GM23338 (cell line): Measurements from ENCODE around the gene NEU3. TPM values are rescaled to one million over a fixed set of nuclear protein-coding genes. Genes with fewer than 3 reads are reported as not detected.

Source experiments
- ATAC-seq: fragments of 200-7000 bp; cut with Tn5 transposase; 3 replicates; pipeline ENCODE4 v1.9.1; 2020
- DNase-seq: peaks from one replicate; pipeline ENCODE4 v3.0.0-alpha.2; 2015; ENCODE audit warnings: low spot score
- H2AFZ ChIP-seq: fragments of 200-600 bp; sonication (generic); 2 replicates; pipeline ENCODE4 v1.8.0; 2016; ENCODE audit warnings: antibody characterized with exemption, mild to moderate bottlenecking, moderate library complexity
- H3F3A ChIP-seq: fragments of 200-600 bp; sonication (generic); replicated peaks from 2 replicates; pipeline ENCODE4 v1.8.0; 2017; ENCODE audit warnings: antibody characterized with exemption, mixed run types, low read depth
- H3K27ac ChIP-seq: fragments of 200-600 bp; sonication (generic); 2 replicates; pipeline ENCODE4 v1.6.1; 2016; ENCODE audit warnings: low read depth
- H3K27me3 ChIP-seq: fragments of 200-600 bp; sonication (generic); 2 replicates; pipeline ENCODE4 v1.8.0; 2016; ENCODE audit warnings: mild to moderate bottlenecking, mixed run types, moderate library complexity; ENCODE audit not compliant: insufficient read depth
- H3K36me3 ChIP-seq: fragments of 200-600 bp; sonication (generic); 2 replicates; pipeline ENCODE4 v1.8.0; 2016; ENCODE audit warnings: mild to moderate bottlenecking; ENCODE audit not compliant: insufficient read depth
- H3K4me1 ChIP-seq: fragments of 200-600 bp; sonication (generic); 2 replicates; pipeline ENCODE4 v1.8.0; 2016; ENCODE audit warnings: mild to moderate bottlenecking, moderate library complexity; ENCODE audit not compliant: insufficient read depth
- H3K4me2 ChIP-seq: fragments of 200-600 bp; sonication (generic); 2 replicates; pipeline ENCODE4 v1.7.1; 2017; ENCODE audit warnings: mixed run types
- H3K4me3 ChIP-seq: fragments of 200-600 bp; sonication (generic); 2 replicates; pipeline ENCODE4 v1.6.1; 2016; ENCODE audit warnings: mixed run types
- H3K79me2 ChIP-seq: fragments of 200-600 bp; sonication (generic); replicated peaks from 2 replicates; pipeline ENCODE4 v1.8.0; 2017; ENCODE audit warnings: mild to moderate bottlenecking; ENCODE audit not compliant: insufficient read depth
- H3K9me2 ChIP-seq: fragments of 200-600 bp; sonication (generic); 2 replicates; pipeline ENCODE4 v1.8.0; 2017; ENCODE audit not compliant: insufficient read depth
- H4K20me1 ChIP-seq: fragments of 200-600 bp; sonication (generic); replicated peaks from 2 replicates; pipeline ENCODE4 v1.8.0; 2017; ENCODE audit warnings: mild to moderate bottlenecking; ENCODE audit not compliant: insufficient read depth
- H3K27ac Mint-ChIP-seq: 2 replicates; pipeline ENCODE4 v1.8.0; 2020; ENCODE audit warnings: inconsistent platforms, mild to moderate bottlenecking, moderate library complexity, mixed read lengths
- H3K27me3 Mint-ChIP-seq: 3 replicates; pipeline ENCODE4 v1.8.0; 2022; ENCODE audit warnings: low read depth, mild to moderate bottlenecking, moderate library complexity, mixed read lengths, inconsistent platforms; ENCODE audit not compliant: insufficient read depth, poor library complexity
- H3K36me3 Mint-ChIP-seq: 3 replicates; pipeline ENCODE4 v1.8.0; 2021; ENCODE audit warnings: low read depth, mild to moderate bottlenecking, inconsistent platforms, moderate library complexity, mixed read lengths
- H3K4me1 Mint-ChIP-seq: 3 replicates; pipeline ENCODE4 v1.8.0; 2020; ENCODE audit warnings: mild to moderate bottlenecking, inconsistent platforms, mixed read lengths
- H3K4me3 Mint-ChIP-seq: 3 replicates; pipeline ENCODE4 v1.8.0; 2021; ENCODE audit warnings: moderate library complexity, mild to moderate bottlenecking, inconsistent platforms, mixed read lengths
- H3K9me3 Mint-ChIP-seq: 3 replicates; pipeline ENCODE4 v1.8.0; 2020; ENCODE audit warnings: moderate library complexity, mild to moderate bottlenecking, inconsistent platforms, mixed read lengths
- CREB1 ChIP-seq: fragments of 250-450 bp; sonication (Bioruptor Pico); IDR thresholded peaks from 2 replicates; pipeline ENCODE4 v1.5.0; 2020; ENCODE audit warnings: low read depth, mild to moderate bottlenecking, moderate library complexity
- CTCF ChIP-seq, 2 experiments: fragments of 200-600 bp in 1 of 2; sonication (generic) in 1 of 2; conservative IDR thresholded peaks; 2 replicates each; pipeline versions ENCODE4 v1.5.1 to v1.6.1; 2016 to 2017; ENCODE audit warnings: antibody characterized with exemption in 2 of 2, low read depth in 2 of 2, mild to moderate bottlenecking in 2 of 2, moderate library complexity in 1 of 2
- ETS1 ChIP-seq: IDR thresholded peaks from 2 replicates; pipeline ENCODE4 v1.6.1; 2016; ENCODE audit warnings: antibody characterized with exemption
- EZH2 ChIP-seq: fragments of 200-600 bp; sonication (generic); IDR thresholded peaks from one replicate; pipeline ENCODE4 v1.8.0; 2017; ENCODE audit warnings: antibody characterized with exemption, mild to moderate bottlenecking, low read depth; ENCODE audit not compliant: unreplicated experiment
- JUNB ChIP-seq: IDR thresholded peaks from one replicate; pipeline ENCODE4 v1.6.1; 2016; ENCODE audit warnings: antibody characterized with exemption; ENCODE audit not compliant: unreplicated experiment
- NANOG ChIP-seq: IDR thresholded peaks from 2 replicates; pipeline ENCODE4 v1.6.1; 2016; ENCODE audit warnings: antibody characterized with exemption, borderline replicate concordance
- POLR2AphosphoS5 ChIP-seq: IDR thresholded peaks from 2 replicates; pipeline ENCODE4 v1.6.1; 2016; ENCODE audit warnings: antibody characterized with exemption, low read depth
- REST ChIP-seq: IDR thresholded peaks from one replicate; pipeline ENCODE4 v1.6.1; 2018; ENCODE audit warnings: antibody characterized with exemption; ENCODE audit not compliant: unreplicated experiment
- STAT1 ChIP-seq: IDR thresholded peaks from one replicate; pipeline ENCODE4 v1.6.1; 2016; ENCODE audit warnings: antibody characterized with exemption; ENCODE audit not compliant: unreplicated experiment
- ZNF114 ChIP-seq: fragments of 250-450 bp; sonication (Bioruptor Pico); IDR thresholded peaks from 2 replicates; pipeline ENCODE4 v1.5.0; 2020; ENCODE audit warnings: mild to moderate bottlenecking, moderate library complexity
- ZNF331 ChIP-seq: fragments of 250-450 bp; sonication (Bioruptor Pico); IDR thresholded peaks from 2 replicates; pipeline ENCODE4 v1.5.0; 2020; ENCODE audit warnings: low read depth, mild to moderate bottlenecking, moderate library complexity
- polyA plus RNA-seq: library from polyadenylated mRNA; unstranded; fragments of >200 nt; fragmentation: Nextera tagmentation; extraction: Ambion mirVana; gene quantifications from 2 replicates; pipeline ENCODE4 v1.2.1, GENCODE V29; 2016
- total RNA-seq: library from RNA; depleted of rRNA; stranded (reverse); fragments of >200 nt; shearing (Covaris generic); gene quantifications from 2 replicates; pipeline ENCODE4 v1.2.3, GENCODE V29; 2014

NEU3 gene
- total and polyA plus RNA-seq, 2 experiments from 2014 or later, result 2.8 to 25.9 TPM

GRCh38 chr11:74954199-74954598 is 34.5 kb upstream of the NEU3 start:
- Histone ChIP-seq H3K4me2 (no peak overlapping the region), H3K27ac (no peak overlapping the region), H2AFZ (no peak overlapping the region), H3K36me3 (0 out of 2 replicates have a peak, but pooled peaks cover 2% of the 10 kb centered on the region), H3K9me2 (no peaks in the 10 kb centered on the region), H3K4me1 (peaks cover 12% of the 10 kb centered on the region; the same call in 1 of the 2 replicates), H3F3A (no peaks in the 10 kb centered on the region), H3K4me3 (no peak overlapping the region), H3K79me2 (peaks cover 98% of the 10 kb centered on the region), H3K27me3 (no peaks in the 10 kb centered on the region), H4K20me1 (peaks cover 41% of the 10 kb centered on the region)
- TF ChIP-seq CTCF (conservative IDR thresholded peaks at IDR 0.05; ENCODE audit: low read depth in 2 of 2) (no peak), JUNB (no peak), NANOG (no peak), ETS1 (no peak), ZNF331 (CRISPR knock-in tag) (no peak), ZNF114 (CRISPR knock-in tag) (no peak), POLR2AphosphoS5 (no peak), EZH2 (no peak), STAT1 (no peak), CREB1 (no peak)
- no peak overlapping the region for H3K27ac Mint-ChIP-seq
- H3K4me1 Mint-ChIP-seq, result peaks cover 10% of the 10 kb centered on the region; the same call in 2 of the 3 replicates
- peaks cover 6% of the 10 kb centered on the region for H3K27me3 Mint-ChIP-seq
- DNase-seq (no peak), ATAC-seq (no peak)
- no peak overlapping the region for H3K4me3 Mint-ChIP-seq
- H3K9me3 Mint-ChIP-seq, result no peaks in the 10 kb centered on the region
- H3K36me3 Mint-ChIP-seq, result no peaks in the 10 kb centered on the region; the same call in 2 of the 3 replicates

- no peak overlapping the region for H3K4me3 Mint-ChIP-seq
- no peaks in the 10 kb centered on the region for H3F3A ChIP-seq
- H3K27me3 Mint-ChIP-seq, result no peaks in the 10 kb centered on the region
- H2AFZ ChIP-seq, result no peak overlapping the region
- no peaks in the 10 kb centered on the region for H3K4me1 ChIP-seq
- no peak overlapping the region for H3K4me2 ChIP-seq
- H3K36me3 ChIP-seq, result no peaks in the 10 kb centered on the region
- H4K20me1 ChIP-seq, result peaks cover 50% of the 10 kb centered on the region
- DNase-seq, result no peak
- ATAC-seq, result no peak
- H3K79me2 ChIP-seq, result peaks cover 98% of the 10 kb centered on the region
- H3K27ac Mint-ChIP-seq, result no peak overlapping the region
- H3K27me3 ChIP-seq, result no peaks in the 10 kb centered on the region
- H3K9me2 ChIP-seq, result no peaks in the 10 kb centered on the region
- TF ChIP-seq NANOG, result no peak
- TF ChIP-seq REST, result no peak
- no peak for TF ChIP-seq JUNB
- TF ChIP-seq CREB1, result no peak
- no peak for TF ChIP-seq STAT1
- TF ChIP-seq EZH2, result no peak
- no peak for TF ChIP-seq ZNF331 (CRISPR knock-in tag)
- no peaks in the 10 kb centered on the region for H3K9me3 Mint-ChIP-seq
- no peak overlapping the region for H3K4me3 ChIP-seq
- peaks cover 10% of the 10 kb centered on the region; the same call in 2 of the 3 replicates for H3K4me1 Mint-ChIP-seq
- H3K27ac ChIP-seq, result no peak overlapping the region
- no peaks in the 10 kb centered on the region for H3K36me3 Mint-ChIP-seq
These were observed 32.2 kb upstream of the NEU3 start for GRCh38 chr11:74956397-74957015.
